NB4 (cell line): ENCODE measurements around the gene EXOC8.

Experiments used
- CTCF ChIP-seq: IDR thresholded peaks from one replicate; pipeline ENCODE4 v1.5.1; 2012; ENCODE audit warnings: low read depth, low read length
- MAX ChIP-seq: IDR thresholded peaks from 2 replicates; pipeline ENCODE4 v1.6.1; 2011; ENCODE audit warnings: low read depth, low read length
- MYC ChIP-seq: IDR thresholded peaks from 2 replicates; pipeline ENCODE4 v1.6.1; 2011; ENCODE audit warnings: low read depth, low read length
- POLR2A ChIP-seq: IDR thresholded peaks from 2 replicates; pipeline ENCODE4 v1.6.1; 2011; ENCODE audit warnings: mild to moderate bottlenecking; ENCODE audit not compliant: insufficient read length; ENCODE audit errors: extremely low read depth

- TF ChIP-seq CTCF: no peak
- no peak for TF ChIP-seq MAX
- no peak for TF ChIP-seq POLR2A
- no peak for TF ChIP-seq MYC
Observed at GRCh38 chr1:231386466-231386865, 48.8 kb upstream of the EXOC8 start.
